ENCODE data around the gene TPST2. TPM values are rescaled to one million over a fixed set of nuclear protein-coding genes. Genes with fewer than 3 reads are reported as not detected.
"Not testable (repeated sequence)": the region's sequence is repeated elsewhere in the genome, so short reads cannot be mapped to it uniquely, and the experiment has no call there.

TPST2 gene
- total RNA-seq, 4 donors from 2014 or later = 26.8 to 47.9 (median 38.5) TPM

DNA sequence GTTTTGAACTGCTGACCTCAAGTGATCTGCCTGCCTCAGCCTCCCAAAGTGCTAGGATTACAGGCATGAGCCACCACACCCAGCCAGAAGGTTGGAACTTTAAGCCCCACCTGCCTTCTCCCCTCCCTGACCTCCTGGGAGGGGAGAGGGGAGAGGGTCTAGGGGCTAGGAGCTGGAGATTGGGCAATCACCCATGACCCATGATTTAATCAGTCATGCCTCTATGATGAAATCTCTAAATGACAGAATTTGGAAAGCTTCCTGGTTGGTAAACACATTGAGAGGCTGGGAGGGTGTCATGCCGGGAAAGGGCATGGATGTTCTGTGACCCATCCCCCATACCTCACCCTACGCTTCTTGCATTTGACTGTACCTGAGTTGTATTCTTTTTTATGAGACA is 60.6 kb downstream of the TPST2 start:
- no peaks in the 10 kb centered on the region for H3K4me1 ChIP-seq

DNA sequence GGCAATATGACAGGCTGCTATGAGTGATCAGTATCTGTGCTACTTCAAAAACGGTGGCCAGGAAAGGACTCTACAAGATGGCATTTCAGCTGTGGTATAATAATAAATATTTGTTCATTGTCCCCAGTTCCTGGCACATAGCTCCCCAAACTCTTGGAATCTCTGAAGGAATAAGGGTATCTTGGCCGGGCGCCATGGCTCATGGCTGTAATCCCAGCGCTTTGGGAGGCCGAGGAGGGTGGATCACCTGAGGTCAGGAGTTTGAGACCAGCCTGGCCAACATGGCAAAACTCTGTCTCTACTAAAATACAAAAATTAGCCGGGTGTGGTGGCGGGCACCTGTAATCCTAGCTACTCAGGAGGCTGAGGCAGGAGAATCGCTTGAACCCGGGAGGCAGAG is 61.4 kb downstream of the TPST2 start:
- H3K4me3 ChIP-seq, DNase-seq, H3K27ac ChIP-seq, H3K9me3 ChIP-seq, H3K27me3 ChIP-seq, H3K4me1 ChIP-seq: not testable (repeated sequence)
- H3K36me3 ChIP-seq = peaks cover 0 to 32% (median 0%) of the 10 kb centered on the region in 3 donors

More for the DNA sequence above, 60.6 kb downstream of the TPST2 start:
- TF ChIP-seq POLR2A (IDR thresholded peaks at IDR 0.05) = no peak
- TF ChIP-seq, protein P1, sequence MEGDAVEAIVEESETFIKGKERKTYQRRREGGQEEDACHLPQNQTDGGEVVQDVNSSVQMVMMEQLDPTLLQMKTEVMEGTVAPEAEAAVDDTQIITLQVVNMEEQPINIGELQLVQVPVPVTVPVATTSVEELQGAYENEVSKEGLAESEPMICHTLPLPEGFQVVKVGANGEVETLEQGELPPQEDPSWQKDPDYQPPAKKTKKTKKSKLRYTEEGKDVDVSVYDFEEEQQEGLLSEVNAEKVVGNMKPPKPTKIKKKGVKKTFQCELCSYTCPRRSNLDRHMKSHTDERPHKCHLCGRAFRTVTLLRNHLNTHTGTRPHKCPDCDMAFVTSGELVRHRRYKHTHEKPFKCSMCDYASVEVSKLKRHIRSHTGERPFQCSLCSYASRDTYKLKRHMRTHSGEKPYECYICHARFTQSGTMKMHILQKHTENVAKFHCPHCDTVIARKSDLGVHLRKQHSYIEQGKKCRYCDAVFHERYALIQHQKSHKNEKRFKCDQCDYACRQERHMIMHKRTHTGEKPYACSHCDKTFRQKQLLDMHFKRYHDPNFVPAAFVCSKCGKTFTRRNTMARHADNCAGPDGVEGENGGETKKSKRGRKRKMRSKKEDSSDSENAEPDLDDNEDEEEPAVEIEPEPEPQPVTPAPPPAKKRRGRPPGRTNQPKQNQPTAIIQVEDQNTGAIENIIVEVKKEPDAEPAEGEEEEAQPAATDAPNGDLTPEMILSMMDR (IDR thresholded peaks at IDR 0.05) = no peak
- no peak for DNase-seq
- Histone ChIP-seq H3K27ac (no peak overlapping the region), H3K9me3 (no peaks in the 10 kb centered on the region), H3K36me3 (peaks cover 0 to 32% (median 0%) of the 10 kb centered on the region in 3 donors), H3K4me3 (no peak overlapping the region), H3K27me3 (no peaks in the 10 kb centered on the region)

DNA sequence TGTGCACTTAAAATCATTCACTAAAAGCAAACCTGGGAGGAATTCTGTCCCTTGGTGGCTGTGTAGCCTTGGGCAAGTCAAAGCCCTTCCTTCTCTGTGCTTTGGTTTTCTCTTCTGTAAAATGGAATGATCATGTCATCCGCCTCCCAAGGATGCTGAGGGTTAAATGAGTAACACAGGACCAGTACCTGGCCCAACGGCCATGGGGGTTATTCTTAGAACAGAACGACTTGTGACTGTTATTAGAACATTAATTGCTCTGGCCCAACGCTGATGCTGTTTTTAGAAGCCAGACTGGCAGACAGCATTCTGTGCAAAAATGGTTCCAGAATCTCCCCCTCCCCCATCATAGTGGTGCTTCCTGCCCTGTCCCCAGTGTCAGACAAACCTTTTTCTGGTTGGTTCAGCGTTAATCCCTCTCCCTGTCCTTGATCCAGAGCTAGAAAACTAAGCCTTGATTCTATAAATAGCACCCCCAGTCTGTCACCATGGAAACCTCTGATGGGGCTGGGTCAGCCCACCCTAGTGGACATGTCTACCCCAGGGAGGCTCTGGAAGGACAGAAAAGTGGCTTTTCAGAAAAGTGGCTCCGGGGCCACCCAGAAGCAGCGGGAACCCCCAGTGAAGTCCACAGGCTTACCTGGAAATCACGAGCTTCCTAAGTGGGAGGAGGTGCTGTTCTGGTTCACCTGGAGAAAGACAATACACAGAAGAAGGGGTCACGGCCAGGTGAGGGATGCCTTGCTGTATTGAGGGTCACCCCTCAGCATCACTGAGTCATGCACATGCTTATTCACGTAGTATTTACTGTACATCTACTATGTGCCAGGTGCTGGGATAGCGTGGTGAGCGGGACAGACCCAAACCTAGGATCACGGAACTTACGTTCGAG is 62.1 kb downstream of the TPST2 start:
- no peaks in the 10 kb centered on the region for H3K9me3 ChIP-seq
- H3K4me1 ChIP-seq = no peaks in the 10 kb centered on the region
- no peaks in the 10 kb centered on the region for H3K27me3 ChIP-seq
- no peak for TF ChIP-seq POLR2A (IDR thresholded peaks at IDR 0.05)
- TF ChIP-seq, protein P1 (IDR thresholded peaks at IDR 0.05) = no peak
- peaks cover 0 to 32% (median 0%) of the 10 kb centered on the region in 3 donors for H3K36me3 ChIP-seq
- no peak overlapping the region for H3K27ac ChIP-seq
- no peak for DNase-seq
- H3K4me3 ChIP-seq = no peak overlapping the region

DNA sequence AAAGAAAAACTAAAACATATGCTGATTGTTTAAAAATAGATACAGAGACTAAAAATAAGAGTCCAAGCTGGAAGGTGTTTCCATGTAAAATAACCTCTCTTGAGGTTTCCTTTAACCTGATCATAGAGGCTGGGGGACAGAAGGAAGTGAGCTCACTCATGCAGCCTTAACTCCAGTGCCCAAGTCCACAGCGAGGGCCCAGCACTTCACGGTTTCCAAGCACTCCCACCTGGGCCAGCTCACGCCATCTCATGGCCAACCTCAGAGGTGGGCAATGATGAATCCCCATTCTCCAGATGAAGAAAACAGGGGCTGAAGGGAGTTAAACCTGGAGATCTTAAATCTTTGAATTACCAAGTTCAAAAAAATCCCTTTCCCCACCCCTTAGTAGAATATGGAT is 62.8 kb downstream of the TPST2 start:
- no peak for DNase-seq
- H3K9me3 ChIP-seq = no peaks in the 10 kb centered on the region
- no peak for TF ChIP-seq POLR2A (IDR thresholded peaks at IDR 0.05)
- H3K27ac ChIP-seq = no peak overlapping the region
- no peaks in the 10 kb centered on the region for H3K4me1 ChIP-seq
- no peak overlapping the region for H3K4me3 ChIP-seq
- H3K27me3 ChIP-seq = no peaks in the 10 kb centered on the region
- H3K36me3 ChIP-seq = peaks cover 0 to 28% (median 0%) of the 10 kb centered on the region in 3 donors

DNA sequence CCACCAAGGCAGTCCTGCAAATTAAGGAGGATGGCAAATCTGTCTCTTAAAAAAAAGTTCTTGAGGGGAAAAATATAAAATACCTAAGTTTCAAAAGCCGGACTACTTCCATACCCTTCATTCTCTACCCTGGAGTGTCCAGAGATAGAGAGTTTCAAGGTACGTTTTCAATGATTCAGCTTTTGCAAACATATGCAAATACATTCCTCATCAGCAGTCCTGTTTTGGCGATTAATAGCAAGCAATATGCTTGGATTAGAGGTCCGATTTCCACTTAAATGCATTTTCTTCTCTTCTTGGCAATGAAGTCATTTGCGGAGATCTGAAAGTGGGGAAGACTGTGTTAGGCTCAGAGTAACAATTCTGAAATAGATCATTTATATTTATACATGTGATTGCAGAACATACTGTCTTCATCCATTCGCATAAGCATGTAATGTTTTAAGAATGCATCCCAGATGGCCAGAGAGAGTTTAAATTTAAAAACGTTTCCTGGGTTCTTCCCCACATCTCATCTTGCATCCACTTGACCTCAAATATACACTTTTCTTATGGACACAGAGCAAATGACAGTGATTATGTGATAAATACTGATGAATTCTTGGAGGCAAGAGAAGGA is 63.9 kb downstream of the TPST2 start:
- Histone ChIP-seq H3K9me3 (no peaks in the 10 kb centered on the region), H3K4me3 (no peak overlapping the region), H3K4me1 (no peaks in the 10 kb centered on the region), H3K36me3 (peaks cover 0 to 17% (median 0%) of the 10 kb centered on the region in 3 donors), H3K27me3 (no peaks in the 10 kb centered on the region), H3K27ac (no peak overlapping the region)
- no peak for DNase-seq
- TF ChIP-seq, protein P1 (IDR thresholded peaks at IDR 0.05) = no peak
- no peak for TF ChIP-seq POLR2A (IDR thresholded peaks at IDR 0.05)

DNA sequence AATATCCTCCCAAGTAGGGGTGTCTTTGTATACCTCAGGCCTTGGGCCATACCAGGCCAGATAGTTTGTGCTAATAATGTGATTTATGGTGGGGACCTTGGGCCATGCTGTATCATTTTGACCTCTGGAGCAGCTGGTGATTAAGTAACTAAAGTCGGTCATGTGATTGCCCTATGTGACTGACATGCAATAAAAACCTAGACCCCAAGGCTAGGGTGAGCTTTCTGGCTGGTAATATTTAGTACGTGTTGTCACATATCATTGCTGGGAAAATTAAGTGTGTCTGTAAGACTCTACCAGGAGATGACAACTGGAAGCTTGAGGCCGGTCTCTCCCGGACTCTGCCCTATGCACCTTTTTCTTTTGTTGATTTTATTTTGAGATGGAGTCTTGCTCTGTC is 65.1 kb downstream of the TPST2 start:
- Histone ChIP-seq H3K27ac (no peak overlapping the region), H3K36me3 (peaks cover 0 to 16% (median 0%) of the 10 kb centered on the region in 3 donors), H3K9me3 (no peaks in the 10 kb centered on the region), H3K27me3 (no peaks in the 10 kb centered on the region), H3K4me1 (no peaks in the 10 kb centered on the region), H3K4me3 (no peak overlapping the region)
- no peak for TF ChIP-seq POLR2A (IDR thresholded peaks at IDR 0.05)
- TF ChIP-seq, protein P1 (IDR thresholded peaks at IDR 0.05) = no peak
- DNase-seq = no peak

Measured in Peyer's patch (tissue), 4 donors.